GM23338 (cell line): ENCODE results near the gene LDLRAD3.

Experiments
- CREB1 ChIP-seq: fragments of 250-450 bp; sonication (Bioruptor Pico); IDR thresholded peaks from 2 replicates; pipeline ENCODE4 v1.5.0; 2020; ENCODE audit warnings: low read depth, mild to moderate bottlenecking, moderate library complexity
- EZH2 ChIP-seq: fragments of 200-600 bp; sonication (generic); IDR thresholded peaks from one replicate; pipeline ENCODE4 v1.8.0; 2017; ENCODE audit warnings: antibody characterized with exemption, mild to moderate bottlenecking, low read depth; ENCODE audit not compliant: unreplicated experiment
- EZH2phosphoT487 ChIP-seq: fragments of 200-600 bp; sonication (generic); IDR thresholded peaks from one replicate; pipeline ENCODE4 v1.8.1; 2018; ENCODE audit warnings: antibody characterized with exemption; ENCODE audit not compliant: unreplicated experiment
- NANOG ChIP-seq: IDR thresholded peaks from 2 replicates; pipeline ENCODE4 v1.6.1; 2016; ENCODE audit warnings: antibody characterized with exemption, borderline replicate concordance
- POLR2AphosphoS5 ChIP-seq: IDR thresholded peaks from 2 replicates; pipeline ENCODE4 v1.6.1; 2016; ENCODE audit warnings: antibody characterized with exemption, low read depth
- TF ChIP-seq, protein P1 (sequence below), 2 experiments: fragments of 200-600 bp in 1 of 2; sonication (generic) in 1 of 2; conservative IDR thresholded peaks; 2 replicates each; pipeline versions ENCODE4 v1.5.1 to v1.6.1; 2016 to 2017; ENCODE audit warnings: antibody characterized with exemption in 2 of 2, low read depth in 2 of 2, mild to moderate bottlenecking in 2 of 2, moderate library complexity in 1 of 2
- TF ChIP-seq, protein P2 (sequence below): IDR thresholded peaks from 2 replicates; pipeline ENCODE4 v1.6.1; 2016; ENCODE audit warnings: antibody characterized with exemption
- TF ChIP-seq, protein P3 (sequence below): IDR thresholded peaks from one replicate; pipeline ENCODE4 v1.6.1; 2018; ENCODE audit warnings: antibody characterized with exemption; ENCODE audit not compliant: unreplicated experiment

DNA sequence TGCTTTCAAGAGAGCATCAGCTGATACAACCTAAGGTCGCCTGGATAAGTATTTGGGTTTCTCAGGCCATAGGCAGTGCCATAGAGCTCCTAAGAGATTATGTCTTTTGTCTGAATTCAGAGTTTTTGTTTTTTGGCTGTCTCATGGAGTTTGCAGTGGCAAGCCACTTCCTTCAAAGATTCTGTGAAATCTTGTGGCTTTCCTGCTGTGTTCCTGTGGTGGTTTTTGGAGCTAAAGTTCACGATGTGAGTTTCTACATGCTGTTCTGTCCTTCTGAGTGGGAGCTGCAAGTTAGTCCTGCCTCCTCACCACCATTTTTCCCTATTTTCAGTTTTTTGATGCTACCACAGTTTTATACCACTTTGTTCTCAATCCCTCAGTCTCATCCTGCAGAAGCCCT, 234.0 kb downstream of the LDLRAD3 start:
- no peak for TF ChIP-seq POLR2AphosphoS5
- TF ChIP-seq, protein P1, sequence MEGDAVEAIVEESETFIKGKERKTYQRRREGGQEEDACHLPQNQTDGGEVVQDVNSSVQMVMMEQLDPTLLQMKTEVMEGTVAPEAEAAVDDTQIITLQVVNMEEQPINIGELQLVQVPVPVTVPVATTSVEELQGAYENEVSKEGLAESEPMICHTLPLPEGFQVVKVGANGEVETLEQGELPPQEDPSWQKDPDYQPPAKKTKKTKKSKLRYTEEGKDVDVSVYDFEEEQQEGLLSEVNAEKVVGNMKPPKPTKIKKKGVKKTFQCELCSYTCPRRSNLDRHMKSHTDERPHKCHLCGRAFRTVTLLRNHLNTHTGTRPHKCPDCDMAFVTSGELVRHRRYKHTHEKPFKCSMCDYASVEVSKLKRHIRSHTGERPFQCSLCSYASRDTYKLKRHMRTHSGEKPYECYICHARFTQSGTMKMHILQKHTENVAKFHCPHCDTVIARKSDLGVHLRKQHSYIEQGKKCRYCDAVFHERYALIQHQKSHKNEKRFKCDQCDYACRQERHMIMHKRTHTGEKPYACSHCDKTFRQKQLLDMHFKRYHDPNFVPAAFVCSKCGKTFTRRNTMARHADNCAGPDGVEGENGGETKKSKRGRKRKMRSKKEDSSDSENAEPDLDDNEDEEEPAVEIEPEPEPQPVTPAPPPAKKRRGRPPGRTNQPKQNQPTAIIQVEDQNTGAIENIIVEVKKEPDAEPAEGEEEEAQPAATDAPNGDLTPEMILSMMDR (conservative IDR thresholded peaks at IDR 0.05; ENCODE audit: low read depth in 2 of 2) = no peak
- TF ChIP-seq EZH2 = no peak
- TF ChIP-seq, protein P2, sequence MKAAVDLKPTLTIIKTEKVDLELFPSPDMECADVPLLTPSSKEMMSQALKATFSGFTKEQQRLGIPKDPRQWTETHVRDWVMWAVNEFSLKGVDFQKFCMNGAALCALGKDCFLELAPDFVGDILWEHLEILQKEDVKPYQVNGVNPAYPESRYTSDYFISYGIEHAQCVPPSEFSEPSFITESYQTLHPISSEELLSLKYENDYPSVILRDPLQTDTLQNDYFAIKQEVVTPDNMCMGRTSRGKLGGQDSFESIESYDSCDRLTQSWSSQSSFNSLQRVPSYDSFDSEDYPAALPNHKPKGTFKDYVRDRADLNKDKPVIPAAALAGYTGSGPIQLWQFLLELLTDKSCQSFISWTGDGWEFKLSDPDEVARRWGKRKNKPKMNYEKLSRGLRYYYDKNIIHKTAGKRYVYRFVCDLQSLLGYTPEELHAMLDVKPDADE = no peak
- TF ChIP-seq, protein P3, sequence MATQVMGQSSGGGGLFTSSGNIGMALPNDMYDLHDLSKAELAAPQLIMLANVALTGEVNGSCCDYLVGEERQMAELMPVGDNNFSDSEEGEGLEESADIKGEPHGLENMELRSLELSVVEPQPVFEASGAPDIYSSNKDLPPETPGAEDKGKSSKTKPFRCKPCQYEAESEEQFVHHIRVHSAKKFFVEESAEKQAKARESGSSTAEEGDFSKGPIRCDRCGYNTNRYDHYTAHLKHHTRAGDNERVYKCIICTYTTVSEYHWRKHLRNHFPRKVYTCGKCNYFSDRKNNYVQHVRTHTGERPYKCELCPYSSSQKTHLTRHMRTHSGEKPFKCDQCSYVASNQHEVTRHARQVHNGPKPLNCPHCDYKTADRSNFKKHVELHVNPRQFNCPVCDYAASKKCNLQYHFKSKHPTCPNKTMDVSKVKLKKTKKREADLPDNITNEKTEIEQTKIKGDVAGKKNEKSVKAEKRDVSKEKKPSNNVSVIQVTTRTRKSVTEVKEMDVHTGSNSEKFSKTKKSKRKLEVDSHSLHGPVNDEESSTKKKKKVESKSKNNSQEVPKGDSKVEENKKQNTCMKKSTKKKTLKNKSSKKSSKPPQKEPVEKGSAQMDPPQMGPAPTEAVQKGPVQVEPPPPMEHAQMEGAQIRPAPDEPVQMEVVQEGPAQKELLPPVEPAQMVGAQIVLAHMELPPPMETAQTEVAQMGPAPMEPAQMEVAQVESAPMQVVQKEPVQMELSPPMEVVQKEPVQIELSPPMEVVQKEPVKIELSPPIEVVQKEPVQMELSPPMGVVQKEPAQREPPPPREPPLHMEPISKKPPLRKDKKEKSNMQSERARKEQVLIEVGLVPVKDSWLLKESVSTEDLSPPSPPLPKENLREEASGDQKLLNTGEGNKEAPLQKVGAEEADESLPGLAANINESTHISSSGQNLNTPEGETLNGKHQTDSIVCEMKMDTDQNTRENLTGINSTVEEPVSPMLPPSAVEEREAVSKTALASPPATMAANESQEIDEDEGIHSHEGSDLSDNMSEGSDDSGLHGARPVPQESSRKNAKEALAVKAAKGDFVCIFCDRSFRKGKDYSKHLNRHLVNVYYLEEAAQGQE = no peak
- TF ChIP-seq NANOG = no peak
- no peak for TF ChIP-seq CREB1
- no peak for TF ChIP-seq EZH2phosphoT487
